Forelimb muscle (tissue), 1 donor: Measurements from ENCODE around the gene ZNRF3. TPM values are rescaled to one million over a fixed set of nuclear protein-coding genes. Genes with fewer than 3 reads are reported as not detected.
"Not testable (repeated sequence)": the region's sequence is repeated elsewhere in the genome, so short reads cannot be mapped to it uniquely, and the experiment has no call there.

Experiments used
- DNase-seq: peaks from one replicate; pipeline ENCODE4 v3.0.0-alpha.2; 2013; ENCODE audit warnings: low read depth
- polyA plus RNA-seq: library from polyadenylated mRNA; unstranded; fragments of 120-200 nt; gene quantifications from one replicate; pipeline ENCODE4 v1.2.1, GENCODE V29; 2013; ENCODE audit not compliant: insufficient read length

Gene ZNRF3
- polyA plus RNA-seq, 1 donor = 9.7 TPM

GRCh38 chr22:28907311-28908008 lies 24.1 kb downstream of the ZNRF3 start:
- no peak for DNase-seq

- DNase-seq = not testable (repeated sequence)
Observed at GRCh38 chr22:28908810-28909209, 25.4 kb downstream of the ZNRF3 start.

GRCh38 chr22:28909375-28909774 lies 26.0 kb downstream of the ZNRF3 start:
- no peak for DNase-seq

- DNase-seq = no peak
Observed at GRCh38 chr22:28910569-28911303, 27.4 kb downstream of the ZNRF3 start.

GRCh38 chr22:28911304-28911690 lies 27.9 kb downstream of the ZNRF3 start:
- DNase-seq = no peak

GRCh38 chr22:28911777-28912669 lies 28.7 kb downstream of the ZNRF3 start:
- DNase-seq = no peak

GRCh38 chr22:28914201-28914600 lies 30.8 kb downstream of the ZNRF3 start:
- no peak for DNase-seq

- no peak for DNase-seq
Observed at GRCh38 chr22:28915969-28916368, 32.6 kb downstream of the ZNRF3 start.

- no peak for DNase-seq
Observed at GRCh38 chr22:28917747-28918549, 34.6 kb downstream of the ZNRF3 start.

GRCh38 chr22:28918550-28919271 lies 35.3 kb downstream of the ZNRF3 start:
- no peak for DNase-seq

- DNase-seq = no peak
Observed at GRCh38 chr22:28920757-28921584, 37.6 kb downstream of the ZNRF3 start.

- no peak for DNase-seq
Observed at GRCh38 chr22:28921585-28921879, 38.2 kb downstream of the ZNRF3 start.

- DNase-seq = no peak
Observed at GRCh38 chr22:28922540-28923244, 39.3 kb downstream of the ZNRF3 start.

GRCh38 chr22:28923826-28924732 lies 40.7 kb downstream of the ZNRF3 start:
- no peak for DNase-seq

- DNase-seq = no peak
Observed at GRCh38 chr22:28925916-28926315, 42.5 kb downstream of the ZNRF3 start.

- DNase-seq = no peak
Observed at GRCh38 chr22:28927630-28928029, 44.3 kb downstream of the ZNRF3 start.

- DNase-seq = no peak
Observed at GRCh38 chr22:28929197-28929596, 45.8 kb downstream of the ZNRF3 start.

GRCh38 chr22:28930357-28931007 lies 47.1 kb downstream of the ZNRF3 start:
- no peak for DNase-seq
